Testis (tissue), 3 donors: ENCODE measurements around the gene SLC25A25. TPM values are rescaled to one million over a fixed set of nuclear protein-coding genes. Genes with fewer than 3 reads are reported as not detected.

Experiments
- DNase-seq: peaks from one replicate; pipeline ENCODE4 v3.0.0-alpha.2; 2019
- H3K27ac ChIP-seq, 2 donors: fragments of 200-600 bp; sonication (generic); one replicate each; pipeline ENCODE4 v1.5.1; 2019
- H3K27me3 ChIP-seq: fragments of 200-600 bp; sonication (generic); one replicate; pipeline ENCODE4 v1.5.1; 2019
- H3K36me3 ChIP-seq: fragments of 200-600 bp; sonication (generic); one replicate; pipeline ENCODE4 v1.5.1; 2017; ENCODE audit warnings: low read depth; ENCODE audit errors: missing control alignments
- H3K4me1 ChIP-seq: fragments of 200-600 bp; sonication (generic); one replicate; pipeline ENCODE4 v1.5.1; 2019
- H3K4me3 ChIP-seq, 2 donors: fragments of 200-600 bp; sonication (generic); one replicate each; pipeline ENCODE4 v1.5.1; 2017 to 2019
- H3K9me3 ChIP-seq: fragments of 200-600 bp; sonication (generic); one replicate; pipeline ENCODE4 v1.5.1; 2017
- CTCF ChIP-seq, 3 experiments: fragments of 450-650 bp in 2 of 3; fragments of 200-600 bp in 1 of 3; sonication (generic) in 1 of 3; IDR thresholded peaks; one replicate each; pipeline ENCODE4 v1.5.1; 2016 to 2019; ENCODE audit warnings: antibody characterized with exemption in 3 of 3, mild to moderate bottlenecking in 2 of 3, moderate library complexity in 1 of 3
- POLR2A ChIP-seq: fragments of 450-650 bp; IDR thresholded peaks from one replicate; pipeline ENCODE4 v1.6.1; 2017; ENCODE audit warnings: antibody characterized with exemption, mild to moderate bottlenecking, moderate library complexity
- WGBS, 2 donors: methylation state at CpG; one replicate each; pipeline ENCODE4 v1.1.5; 2018; 5-methylcytosine and 5-hydroxymethylcytosine counted together
- intact Hi-C: fragments of 100-400 bp; cut with DNase I; formaldehyde crosslinking; loops from one replicate; pipeline ENCODE4 v1.15.1; 2023; ENCODE audit warnings: low total_unique reads
- polyA plus RNA-seq: library from polyadenylated mRNA; stranded (reverse); fragments of 350-450 nt; fragmentation: Illumina TruSeq; extraction: RNeasy Lipid Tissue Mini Kit (QIAGEN cat#74804); gene quantifications from one replicate; pipeline ENCODE4 v1.2.3, GENCODE V29; 2014; ENCODE audit warnings: low read depth, low replicate concordance; ENCODE audit not compliant: insufficient read depth
- total RNA-seq, 2 donors: library from RNA; depleted of rRNA; stranded (reverse); fragments of >200 nt; gene quantifications; one replicate each; pipeline ENCODE4 v1.2.3, GENCODE V29; 2016

The SLC25A25 gene
- total and polyA plus RNA-seq, 3 donors from 2014 or later = 15.0 to 21.1 (median 19.1) TPM

- Histone ChIP-seq H3K27me3 (no peaks in the 10 kb centered on the region), H3K27ac (peak overlapping the region in 1 of 2 donors; percentile 88), H3K4me1 (peaks cover 68% of the 10 kb centered on the region), H3K4me3 (no peak overlapping the region), H3K9me3 (no peaks in the 10 kb centered on the region), H3K36me3 (no peaks in the 10 kb centered on the region)
- no peak for TF ChIP-seq CTCF (IDR thresholded peaks at IDR 0.05)
- DNase-seq = no peak
- 69 to 74% methylated on average over 15 to 16 of the region's 16 CpGs for WGBS, 2 donors
- intact Hi-C loops = no loop called here
These were observed 32.0 kb downstream of the SLC25A25 start for GRCh38 chr9:128099932-128100491.

- no peaks in the 10 kb centered on the region for H3K9me3 ChIP-seq
- no peaks in the 10 kb centered on the region for H3K27me3 ChIP-seq
- no peak for TF ChIP-seq POLR2A
- no peak for TF ChIP-seq CTCF (IDR thresholded peaks at IDR 0.05)
- H3K4me1 ChIP-seq = peaks cover 68% of the 10 kb centered on the region
- H3K36me3 ChIP-seq = no peaks in the 10 kb centered on the region
- no peak overlapping the region for H3K4me3 ChIP-seq
- 79 to 89% methylated on average over 4 to 10 of the region's 10 CpGs for WGBS, 2 donors
- DNase-seq = no peak
- intact Hi-C loops = no loop called here
- peak overlapping the region in 1 of 2 donors; percentile 88 for H3K27ac ChIP-seq
These were observed 32.5 kb downstream of the SLC25A25 start for GRCh38 chr9:128100581-128100980.

GRCh38 chr9:128101231-128101661 lies 33.2 kb downstream of the SLC25A25 start:
- TF ChIP-seq CTCF (IDR thresholded peaks at IDR 0.05) (no peak), POLR2A (no peak)
- peaks cover 68% of the 10 kb centered on the region for H3K4me1 ChIP-seq
- intact Hi-C loops = no loop called here
- WGBS, 2 donors = 45 to 61% methylated on average over 12 of the region's 12 CpGs
- no peaks in the 10 kb centered on the region for H3K27me3 ChIP-seq
- DNase-seq = no peak
- H3K9me3 ChIP-seq = no peaks in the 10 kb centered on the region
- peak overlapping the region; percentile 50 to 88 for H3K27ac ChIP-seq
- no peaks in the 10 kb centered on the region for H3K36me3 ChIP-seq
- no peak overlapping the region for H3K4me3 ChIP-seq

- H3K27ac ChIP-seq = peak overlapping the region; percentile 50 to 88
- TF ChIP-seq POLR2A (no peak), CTCF (IDR thresholded peaks at IDR 0.05) (no peak)
- 66 to 67% methylated on average over 14 to 20 of the region's 20 CpGs for WGBS, 2 donors
- H3K27me3 ChIP-seq = no peaks in the 10 kb centered on the region
- H3K9me3 ChIP-seq = no peaks in the 10 kb centered on the region
- no peak overlapping the region for H3K4me3 ChIP-seq
- peaks cover 71% of the 10 kb centered on the region for H3K4me1 ChIP-seq
- intact Hi-C loops = no loop called here
- H3K36me3 ChIP-seq = no peaks in the 10 kb centered on the region
- DNase-seq = peak; percentile 63
These were observed 33.7 kb downstream of the SLC25A25 start for GRCh38 chr9:128101690-128102089.

- TF ChIP-seq POLR2A (no peak), CTCF (IDR thresholded peaks at IDR 0.05) (no peak)
- Histone ChIP-seq H3K4me3 (no peak overlapping the region), H3K4me1 (peaks cover 76% of the 10 kb centered on the region), H3K27ac (peak overlapping the region; percentile 50 to 88), H3K9me3 (no peaks in the 10 kb centered on the region), H3K27me3 (no peaks in the 10 kb centered on the region), H3K36me3 (no peaks in the 10 kb centered on the region)
- DNase-seq = no peak
- intact Hi-C loops = no loop called here
- 81 to 82% methylated on average over 10 to 13 of the region's 13 CpGs for WGBS, 2 donors
These were observed 34.2 kb downstream of the SLC25A25 start for GRCh38 chr9:128102196-128102595.
